Measurements from ENCODE around the gene SETD6.
A peak's percentile ranks its signal among the peaks of the same experiment; 100 is the strongest.
"Not testable (repeated sequence)": the region's sequence is repeated elsewhere in the genome, so short reads cannot be mapped to it uniquely, and the experiment has no call there.

SETD6 gene, protein sequence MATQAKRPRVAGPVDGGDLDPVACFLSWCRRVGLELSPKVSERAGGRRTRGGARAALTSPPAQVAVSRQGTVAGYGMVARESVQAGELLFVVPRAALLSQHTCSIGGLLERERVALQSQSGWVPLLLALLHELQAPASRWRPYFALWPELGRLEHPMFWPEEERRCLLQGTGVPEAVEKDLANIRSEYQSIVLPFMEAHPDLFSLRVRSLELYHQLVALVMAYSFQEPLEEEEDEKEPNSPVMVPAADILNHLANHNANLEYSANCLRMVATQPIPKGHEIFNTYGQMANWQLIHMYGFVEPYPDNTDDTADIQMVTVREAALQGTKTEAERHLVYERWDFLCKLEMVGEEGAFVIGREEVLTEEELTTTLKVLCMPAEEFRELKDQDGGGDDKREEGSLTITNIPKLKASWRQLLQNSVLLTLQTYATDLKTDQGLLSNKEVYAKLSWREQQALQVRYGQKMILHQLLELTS

DNA sequence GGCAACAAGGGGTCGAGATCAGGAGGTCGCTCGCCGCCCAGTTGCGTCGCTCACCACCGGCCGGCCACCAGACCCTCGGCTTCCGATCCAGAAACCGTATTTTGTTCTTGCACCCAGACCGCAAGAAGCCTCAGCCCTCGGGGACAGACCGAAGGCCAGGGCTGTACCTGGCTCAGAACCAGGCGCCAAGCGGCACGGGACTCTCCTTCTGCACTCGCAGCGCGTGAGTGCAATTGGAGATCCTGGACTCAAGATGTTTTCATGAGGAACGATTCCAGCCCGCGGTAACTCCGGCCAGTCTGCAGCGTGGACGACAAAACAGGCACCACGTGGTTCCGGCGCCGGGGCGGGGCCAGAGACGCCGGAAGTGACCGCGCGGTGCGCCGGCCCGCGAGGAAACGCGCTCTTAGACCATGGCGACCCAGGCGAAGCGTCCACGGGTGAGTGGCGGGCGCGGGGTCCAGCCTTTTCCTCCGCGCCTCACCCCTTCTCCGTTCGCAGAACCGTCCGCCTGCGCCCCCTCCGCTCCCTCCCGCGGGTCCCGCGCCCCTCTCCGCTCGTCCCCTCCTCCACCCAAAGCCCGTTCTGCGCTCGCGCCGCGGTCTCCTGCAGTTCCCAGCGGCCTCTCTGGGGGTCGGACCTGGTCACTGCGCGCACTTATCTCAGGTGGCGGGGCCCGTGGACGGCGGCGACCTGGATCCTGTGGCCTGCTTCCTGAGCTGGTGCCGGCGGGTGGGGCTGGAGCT, at the start of gene SETD6:
Gene SETD6, plus strand, starts transcription at position 393 of the 746 bp plus-strand sequence. Its CDS starts 21 bp downstream, at position 414.
- DNase-seq (ENCODE audit: low read depth), result peak; percentile 69

DNA sequence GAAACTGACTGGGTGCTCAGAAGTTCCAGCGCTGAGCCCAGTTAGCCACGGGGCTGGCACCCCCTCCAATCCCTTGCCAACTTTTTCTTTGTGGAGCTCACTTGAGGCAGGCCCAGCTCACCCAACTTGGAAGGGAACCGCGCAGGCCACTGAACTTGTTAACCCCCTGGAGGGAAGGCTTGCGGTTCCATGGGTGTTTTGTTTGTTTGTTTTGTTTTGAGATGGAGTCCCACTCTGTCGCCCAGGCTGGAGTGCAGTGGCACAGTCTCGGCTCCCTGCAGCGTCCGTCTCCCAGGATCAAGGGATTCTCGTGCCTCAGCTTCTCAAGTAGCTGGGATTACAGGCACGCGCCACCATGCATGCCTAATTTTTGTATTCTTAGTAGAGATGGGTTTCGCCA, 49.5 kb upstream of the SETD6 start:
- DNase-seq (ENCODE audit: low read depth), result no peak

DNA sequence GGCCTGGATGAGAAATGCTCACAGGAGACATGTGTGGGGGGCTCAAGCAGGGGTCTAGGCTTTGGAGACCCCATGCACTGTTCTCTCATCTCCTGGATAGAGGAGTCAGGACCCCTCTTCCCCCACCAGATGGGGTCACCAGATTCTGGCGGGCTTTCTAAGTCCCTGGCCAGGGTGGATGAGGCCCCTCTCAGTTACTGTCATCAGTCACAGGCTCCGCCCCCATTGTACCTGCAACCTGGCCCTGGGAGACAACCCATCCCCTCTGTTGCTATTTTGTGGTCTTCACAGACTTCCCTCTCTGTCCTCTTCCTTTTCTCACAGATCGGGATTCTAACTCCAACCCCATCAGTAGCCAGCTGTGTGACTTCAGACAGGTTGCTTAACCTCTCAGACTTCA, 48.9 kb upstream of the SETD6 start:
- DNase-seq (ENCODE audit: low read depth), result no peak

DNA sequence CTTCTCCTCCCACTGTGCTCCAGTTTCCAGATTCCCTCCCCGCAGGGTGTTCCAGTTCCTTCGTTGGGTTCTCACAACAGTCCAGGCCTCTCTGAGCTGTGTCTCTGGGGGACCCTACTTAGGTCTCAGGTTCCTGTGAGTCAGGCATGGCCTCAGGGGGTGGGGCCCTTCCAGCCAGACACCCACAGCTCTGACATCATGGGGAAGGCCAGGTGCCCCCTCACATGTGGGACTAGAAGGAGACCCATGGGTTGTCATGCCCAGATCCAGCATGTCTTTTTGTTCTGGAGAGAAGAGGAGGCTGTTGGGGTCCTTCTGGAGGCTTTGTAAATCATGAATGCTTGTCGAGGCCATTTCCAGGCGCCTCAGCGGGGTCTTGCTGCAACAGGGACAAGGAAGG, 47.4 kb upstream of the SETD6 start:
- DNase-seq (ENCODE audit: low read depth), result no peak

DNA sequence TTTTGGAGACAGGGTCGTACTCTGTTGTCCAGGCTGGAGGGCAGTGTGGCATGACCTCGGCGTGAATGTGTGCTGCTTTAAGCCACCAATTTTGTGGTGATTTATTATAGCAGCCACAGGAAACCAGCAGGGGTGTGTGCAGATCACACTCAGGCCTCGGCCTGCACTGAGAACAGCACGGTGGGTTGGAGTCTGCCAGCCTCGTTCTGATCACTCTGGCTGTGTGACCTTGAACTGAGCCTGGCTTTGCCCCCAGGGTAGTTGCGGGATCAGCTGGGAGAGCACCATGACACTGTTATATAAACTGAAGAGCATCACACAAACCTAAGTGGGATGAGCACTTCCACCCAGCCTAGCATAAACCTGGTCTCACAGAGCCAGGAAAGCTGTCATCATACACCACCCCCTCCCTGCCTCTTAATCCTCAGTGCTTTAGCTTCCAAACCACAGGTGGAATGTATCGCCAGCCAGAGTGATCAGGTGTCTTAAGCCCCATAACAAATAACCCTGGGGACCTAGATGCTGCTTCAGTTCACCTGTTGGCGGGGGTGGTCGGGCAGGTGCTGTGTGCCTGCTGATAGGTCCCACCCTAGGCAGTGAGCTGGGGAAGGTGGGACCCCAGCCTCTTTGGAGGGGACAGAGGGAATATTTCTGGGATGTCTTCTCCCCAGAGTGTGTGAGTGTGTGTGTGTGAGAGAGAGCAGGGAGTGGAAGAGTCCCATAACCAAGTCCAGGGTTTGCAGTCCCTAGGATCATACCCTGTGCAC, 43.9 kb upstream of the SETD6 start:
- no peak for DNase-seq (ENCODE audit: low read depth)

DNA sequence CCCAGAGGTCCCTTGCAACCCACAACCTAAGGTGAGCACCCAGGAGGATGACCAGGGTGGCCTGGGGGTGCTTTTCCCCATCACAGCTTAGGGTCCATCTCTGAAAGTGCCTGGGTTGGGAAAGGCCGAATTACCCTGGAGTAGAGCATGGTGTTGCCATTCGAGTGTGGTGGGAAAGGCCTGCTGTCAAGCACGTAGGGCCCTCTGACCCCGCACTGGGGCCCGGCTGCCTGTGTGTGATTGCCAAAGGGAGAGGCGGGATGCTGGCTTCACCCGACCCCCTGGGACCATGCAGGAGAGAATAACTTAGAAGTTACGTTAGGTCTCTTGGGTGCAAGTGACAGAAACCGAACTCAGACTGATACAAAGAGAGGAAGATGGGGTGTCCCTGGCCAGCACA, 43.1 kb upstream of the SETD6 start:
- no peak for DNase-seq (ENCODE audit: low read depth)

DNA sequence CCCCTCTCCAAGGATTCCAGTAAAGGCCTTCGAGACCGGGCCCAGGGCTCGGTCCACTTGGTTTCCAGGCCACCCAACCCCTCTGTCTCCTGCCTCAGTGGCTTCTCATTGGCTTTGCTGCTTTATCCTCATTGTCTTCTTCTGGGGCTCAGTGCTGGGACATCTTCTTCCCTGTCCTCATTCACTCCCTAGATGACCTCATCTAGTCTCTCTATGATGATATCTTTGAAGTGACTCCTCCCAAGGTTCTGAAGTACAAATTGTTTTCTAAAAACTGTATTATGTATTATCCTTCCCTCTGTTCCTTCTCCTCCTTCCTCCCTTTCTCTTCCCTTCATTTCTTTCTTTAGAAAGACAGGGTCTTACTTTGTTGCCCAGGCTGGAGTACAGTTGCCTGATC, 42.5 kb upstream of the SETD6 start:
- DNase-seq (ENCODE audit: low read depth), result no peak

DNA sequence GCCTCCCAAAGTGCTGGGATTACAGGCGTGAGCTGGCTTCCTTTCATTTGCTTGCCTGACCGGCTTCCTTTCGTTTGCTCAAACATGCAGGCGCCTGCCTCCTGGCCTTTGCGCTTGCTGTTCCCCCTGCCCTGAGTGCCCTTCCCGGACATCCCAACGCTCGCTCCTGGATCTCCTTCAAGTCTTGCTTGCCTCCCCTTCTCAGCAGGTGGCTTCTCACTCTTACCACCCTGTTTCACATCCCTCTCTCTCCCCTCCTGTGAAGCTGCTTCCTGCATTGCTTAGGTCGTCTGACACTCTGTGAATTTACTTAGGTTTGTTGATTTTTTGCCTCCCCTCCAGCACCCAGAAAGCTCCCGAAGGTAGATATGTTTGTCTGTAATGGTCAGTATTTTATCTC, 41.0 kb upstream of the SETD6 start:
- DNase-seq (ENCODE audit: low read depth), result no peak

DNA sequence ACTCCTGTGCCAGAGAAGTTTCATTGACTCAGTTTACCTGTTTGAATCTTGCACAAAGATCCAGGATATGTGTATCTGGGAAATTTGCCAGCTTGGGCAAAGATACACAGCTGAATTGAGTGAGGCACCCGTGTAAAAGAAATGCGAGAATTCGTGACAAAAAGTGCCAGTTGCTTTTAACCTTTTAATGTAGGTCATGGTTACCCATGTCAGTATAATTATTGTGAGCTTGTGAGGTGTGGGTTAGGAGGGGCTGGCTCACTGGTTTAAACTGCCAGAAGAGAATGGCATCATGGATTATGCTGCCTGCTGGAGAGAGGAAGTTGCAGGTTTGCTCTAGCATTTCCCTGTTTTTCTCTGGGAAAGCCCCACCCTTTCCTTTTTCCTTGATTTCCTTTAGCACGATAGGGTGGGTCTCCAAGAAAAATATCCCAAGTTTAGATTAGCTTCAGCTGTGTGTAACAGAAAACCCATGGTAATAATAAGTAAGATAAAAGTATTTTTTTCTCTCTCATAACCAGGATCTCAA, 40.2 kb upstream of the SETD6 start:
- DNase-seq (ENCODE audit: low read depth), result no peak

DNA sequence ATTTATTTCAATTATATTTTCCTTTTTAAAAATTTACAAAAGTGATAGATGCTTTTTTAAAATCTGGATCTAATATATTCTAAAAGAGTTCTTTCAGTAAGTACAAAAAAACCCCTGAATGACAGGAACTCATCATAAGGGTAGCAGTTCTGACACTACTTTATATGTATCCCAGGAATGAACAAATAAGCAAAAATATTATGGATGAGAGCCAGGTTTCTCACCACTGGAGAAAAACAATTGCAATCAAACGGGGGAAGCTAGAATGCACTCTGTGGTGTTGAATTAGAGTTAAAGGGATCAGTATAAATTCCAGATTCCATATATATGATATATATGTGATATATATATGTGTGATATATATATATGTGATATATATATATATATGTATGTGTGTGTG, 38.5 kb upstream of the SETD6 start:
- DNase-seq (ENCODE audit: low read depth), result no peak

DNA sequence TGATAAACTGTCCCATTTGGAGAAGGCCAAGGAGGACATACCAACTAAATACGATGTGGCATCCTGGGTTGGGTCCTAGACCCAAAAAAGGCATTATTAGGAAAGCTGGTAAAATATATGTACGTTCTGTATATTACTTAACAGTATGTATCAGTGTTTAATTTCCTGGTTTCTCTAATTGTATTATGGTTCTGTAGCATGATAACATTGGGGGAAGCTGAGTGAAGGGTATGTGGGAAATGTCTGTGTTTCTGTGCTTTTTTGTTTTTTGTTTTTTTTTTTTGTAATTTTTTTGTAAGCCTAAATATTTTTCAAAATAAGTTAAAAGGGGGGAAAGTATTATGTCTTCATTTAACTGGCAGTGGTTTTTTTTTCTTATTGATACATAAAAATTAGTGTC, 36.9 kb upstream of the SETD6 start:
- DNase-seq (ENCODE audit: low read depth), result no peak

DNA sequence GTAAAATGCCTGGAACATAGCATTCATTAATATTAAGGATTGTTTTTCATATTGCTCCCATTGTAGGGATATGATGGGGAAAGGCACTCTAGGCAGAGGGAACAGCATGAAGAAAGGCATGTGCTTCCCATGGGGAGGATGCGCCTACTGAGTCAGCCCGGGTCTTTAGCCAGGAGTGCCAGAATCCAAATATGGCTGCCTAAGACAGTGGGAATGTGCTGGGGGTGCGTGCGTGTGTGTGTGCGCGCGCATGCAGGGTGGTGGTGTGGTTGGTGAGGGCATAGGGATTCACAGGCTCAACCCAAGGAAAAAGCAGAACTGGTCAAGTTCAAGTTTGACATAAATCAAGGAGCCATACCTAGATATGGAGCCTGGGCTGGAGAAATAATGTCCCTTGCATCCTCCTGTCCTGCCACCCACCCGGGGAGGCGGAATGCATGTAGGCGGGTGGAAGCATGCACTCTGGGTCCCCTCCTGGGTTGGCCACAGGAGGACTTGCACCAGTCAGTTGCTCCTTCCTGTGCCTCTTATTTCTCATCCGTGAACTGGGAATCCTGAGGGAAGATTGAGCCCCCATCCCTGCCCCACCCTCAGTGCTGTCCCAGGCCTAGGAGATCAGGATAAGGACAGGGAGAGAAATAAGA, 34.0 kb upstream of the SETD6 start:
- no peak for DNase-seq (ENCODE audit: low read depth)

DNA sequence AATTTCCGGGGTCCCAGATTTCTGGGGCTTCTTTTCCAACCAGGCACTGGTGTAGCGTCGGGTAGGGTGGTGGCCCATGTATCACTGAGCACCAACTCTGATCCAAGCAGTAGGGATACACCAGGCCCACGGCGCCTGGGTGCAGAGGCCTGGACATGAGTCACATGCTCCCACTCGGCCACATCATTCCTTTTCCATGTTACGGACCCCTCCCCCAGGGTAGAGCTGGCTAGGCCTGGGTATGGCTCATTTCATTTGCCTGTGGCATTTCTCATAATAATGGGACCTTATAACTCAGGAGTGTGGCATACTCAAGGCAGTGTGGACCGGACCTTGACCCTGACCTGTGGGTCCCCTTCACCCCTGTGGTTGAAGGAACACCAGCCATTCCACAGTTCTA, 33.4 kb upstream of the SETD6 start:
- no peak for DNase-seq (ENCODE audit: low read depth)

DNA sequence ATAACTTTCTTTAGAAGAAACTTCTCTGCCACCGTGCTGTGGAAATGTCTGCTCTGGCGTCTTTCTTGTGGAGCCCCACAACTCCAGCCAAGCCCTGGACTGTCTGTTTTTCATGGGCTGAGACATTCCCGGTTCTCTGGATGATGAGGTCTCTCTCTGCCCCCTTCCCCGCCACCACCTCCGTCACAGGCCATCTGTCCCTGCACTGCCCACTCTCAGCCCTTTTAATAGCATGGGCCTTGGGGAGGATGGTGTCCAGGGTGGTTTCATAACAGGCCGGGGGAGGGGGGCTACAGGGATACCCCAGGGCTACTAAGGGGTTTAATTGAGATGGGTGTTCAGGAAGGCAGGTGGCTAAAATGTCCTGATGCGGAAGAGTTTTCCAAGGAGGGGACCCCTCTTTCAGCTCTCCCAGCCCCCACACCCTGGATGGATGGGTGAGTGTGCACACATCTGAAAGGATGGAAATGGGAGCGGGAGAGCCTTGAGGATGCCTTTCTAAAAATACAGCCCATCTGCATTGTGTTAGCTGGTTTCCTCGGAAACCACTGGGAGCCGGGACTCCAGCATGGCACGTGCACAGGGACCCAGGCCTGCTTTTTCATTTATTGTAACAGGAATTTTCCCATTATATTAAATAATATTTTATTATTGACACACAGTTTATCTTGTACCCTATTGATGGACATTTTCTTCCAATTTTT, 30.0 kb upstream of the SETD6 start:
- DNase-seq (ENCODE audit: low read depth), result no peak

DNA sequence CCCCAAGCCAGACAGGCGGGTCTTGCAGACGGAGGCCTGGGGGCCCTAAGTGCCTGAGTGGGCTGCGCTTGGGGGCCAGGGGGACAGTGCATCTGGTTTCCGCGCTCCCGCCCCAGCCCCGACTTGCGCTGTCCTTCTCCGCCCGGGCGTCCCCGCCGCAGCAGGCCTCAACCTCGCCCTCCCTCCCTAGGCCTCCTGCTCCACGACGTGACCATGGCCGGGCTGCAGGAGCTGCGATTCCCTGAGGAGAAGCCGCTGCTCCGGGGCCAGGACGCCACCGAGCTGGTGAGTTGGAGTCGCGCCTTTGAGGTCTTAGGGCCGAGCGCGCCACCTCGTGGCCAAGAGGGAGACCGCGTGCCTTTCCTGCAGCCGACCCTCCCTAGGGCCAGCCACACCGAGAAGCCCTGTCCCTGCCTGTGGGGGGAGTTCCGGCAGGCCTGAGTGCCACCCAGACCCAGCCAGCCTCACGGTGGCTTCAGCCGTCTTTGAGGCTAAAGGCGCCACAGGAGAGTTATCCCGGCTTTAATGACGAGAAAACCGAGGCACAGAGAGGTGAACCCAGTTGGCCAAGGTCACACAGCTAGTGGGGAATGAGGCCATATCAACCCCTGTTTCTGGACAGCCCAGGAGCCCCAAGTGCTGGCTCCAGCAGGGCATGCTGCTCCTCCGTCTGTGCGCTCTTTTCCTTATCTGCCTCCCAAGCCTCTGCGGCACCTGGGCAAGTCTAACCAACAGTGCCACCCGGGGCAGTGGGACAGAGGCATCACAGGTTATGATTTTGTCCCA, 27.6 kb upstream of the SETD6 start:
- peak; percentile 64 for DNase-seq (ENCODE audit: low read depth)

DNA sequence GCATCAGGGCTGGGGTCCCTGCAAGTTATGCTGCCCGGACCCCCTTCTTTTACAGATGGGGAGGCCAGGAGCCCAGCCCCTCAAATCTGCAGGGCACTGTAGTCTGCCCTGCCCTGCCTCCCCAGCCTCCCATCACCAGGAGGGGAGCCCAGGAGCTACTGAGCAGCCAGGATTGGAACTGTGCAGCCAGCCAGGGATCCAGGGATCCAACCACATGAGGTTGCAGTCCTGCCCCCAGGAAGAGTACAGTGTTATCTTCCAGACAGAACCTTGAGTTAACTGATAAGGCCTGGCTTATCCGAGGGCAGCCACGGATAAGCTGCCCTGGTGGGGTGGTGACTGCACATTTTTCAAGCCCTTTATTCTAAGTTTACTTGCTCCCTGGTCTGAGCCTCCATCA, 26.8 kb upstream of the SETD6 start:
- DNase-seq (ENCODE audit: low read depth), result no peak

DNA sequence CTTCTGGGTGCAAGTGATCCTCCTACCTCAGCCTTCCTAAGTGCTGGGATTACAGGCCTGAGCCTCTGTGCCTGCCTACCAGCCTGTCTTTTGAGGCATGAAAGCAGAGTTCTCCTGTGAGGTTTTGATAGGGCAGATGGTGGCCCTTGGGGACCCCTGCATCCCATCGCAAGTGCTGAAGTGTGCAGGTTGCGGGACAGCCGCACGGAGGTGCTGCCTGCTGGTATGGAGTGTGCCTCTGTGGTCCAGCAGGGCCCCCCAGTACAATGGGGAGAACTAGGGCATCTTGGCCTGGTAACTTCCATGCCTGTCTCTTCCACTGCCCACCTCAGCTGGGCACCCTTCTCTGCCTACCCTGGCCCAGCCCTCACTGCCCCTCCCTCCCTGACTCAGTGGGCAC, 25.3 kb upstream of the SETD6 start:
- no peak for DNase-seq (ENCODE audit: low read depth)

DNA sequence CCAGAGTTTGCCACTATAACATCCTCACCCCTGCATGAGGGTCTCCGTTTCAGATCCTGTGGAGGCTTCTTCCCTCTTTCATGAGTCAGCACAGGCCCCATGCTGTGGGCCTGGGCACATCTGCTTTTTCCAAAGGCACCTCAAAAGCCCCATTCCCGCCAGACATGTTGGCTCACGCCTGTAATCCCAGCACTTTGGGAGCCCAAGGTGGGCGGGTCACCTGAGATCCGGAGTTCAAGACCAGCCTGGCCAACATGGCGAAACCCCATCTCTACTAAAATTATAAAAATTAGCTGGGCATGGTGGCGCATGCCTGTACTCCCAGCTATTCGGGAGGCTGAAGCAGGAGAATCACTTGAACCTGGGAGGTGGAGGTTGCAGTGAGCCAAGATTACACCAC, 24.8 kb upstream of the SETD6 start:
- not testable (repeated sequence) for DNase-seq (ENCODE audit: low read depth)

DNA sequence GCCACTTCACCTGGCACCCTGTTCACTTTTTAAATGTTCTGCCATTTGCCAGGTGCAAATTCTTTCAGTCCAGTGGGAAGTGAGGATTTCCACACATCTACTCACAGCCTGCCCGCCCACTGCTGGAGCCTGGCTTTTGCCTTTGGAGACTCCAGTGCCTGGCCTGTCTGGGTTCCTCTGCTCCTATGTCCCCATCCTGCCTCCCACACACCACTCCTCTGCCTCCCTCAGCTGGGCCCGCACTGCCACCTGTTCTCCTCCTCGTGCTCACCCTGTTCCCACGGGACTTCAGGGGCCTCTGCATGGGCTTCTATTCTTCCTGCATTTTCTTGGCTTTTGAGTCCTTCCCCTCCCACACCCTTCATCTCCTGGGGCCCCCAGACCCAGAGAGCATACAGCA, 23.3 kb upstream of the SETD6 start:
- DNase-seq (ENCODE audit: low read depth), result no peak

DNA sequence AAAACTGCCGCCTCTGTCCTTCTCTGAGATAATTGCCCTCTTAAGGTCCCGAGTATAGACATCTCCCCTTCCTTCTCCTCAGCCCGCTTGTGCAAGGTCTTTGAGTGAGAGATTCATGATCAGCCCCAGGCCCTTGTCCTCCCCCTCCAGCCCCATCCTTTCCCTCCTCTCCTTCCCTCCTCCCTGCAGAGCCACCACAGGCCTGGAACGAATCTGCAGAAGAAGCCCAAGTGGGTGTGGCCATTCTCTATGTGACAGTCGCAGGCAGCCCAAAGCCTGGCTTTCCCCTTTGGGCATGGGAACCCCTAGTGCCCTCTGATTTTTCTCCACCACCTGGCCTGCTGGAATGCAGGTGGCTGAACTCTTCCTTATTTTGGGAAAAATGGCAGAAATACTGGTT, 22.6 kb upstream of the SETD6 start:
- no peak for DNase-seq (ENCODE audit: low read depth)
